Right lobe of liver (tissue), 6 donors: ENCODE results near the gene HS3ST1. TPM values are rescaled to one million over a fixed set of nuclear protein-coding genes. Genes with fewer than 3 reads are reported as not detected.
A peak's percentile ranks its signal among the peaks of the same experiment; 100 is the strongest.

ENCODE experiments used
- ATAC-seq, 4 donors: fragments of 200-7000 bp; cut with Tn5 transposase; one replicate each; pipeline ENCODE4 v1.9.1; 2020; ENCODE audit warnings: mild to moderate bottlenecking in 4 of 4, moderate library complexity in 4 of 4
- DNase-seq, 3 donors: peaks; one replicate each; pipeline ENCODE4 v3.0.0-alpha.2; 2020
- H3K27ac ChIP-seq, 3 donors: fragments of 200-600 bp; one replicate each; pipeline ENCODE4 v1.8.0; 2022
- H3K27me3 ChIP-seq, 2 donors: fragments of 200-600 bp; one replicate each; pipeline ENCODE4 v1.8.0; 2022
- H3K36me3 ChIP-seq, 4 donors: fragments of 200-600 bp; sonication (generic) in 1 of 4; one replicate each; pipeline versions ENCODE4 v1.5.1 to v1.8.0; 2017 to 2022; ENCODE audit warnings: control low read depth in 1 of 4
- H3K4me1 ChIP-seq, 4 donors: fragments of 200-600 bp; sonication (generic) in 1 of 4; one replicate each; pipeline versions ENCODE4 v1.5.1 to v1.8.0; 2017 to 2022; ENCODE audit warnings: control low read depth in 1 of 4
- H3K4me3 ChIP-seq, 3 donors: fragments of 200-600 bp; one replicate each; pipeline ENCODE4 v1.8.0; 2022
- H3K9me3 ChIP-seq, 4 donors: fragments of 200-600 bp; sonication (generic) in 1 of 4; one replicate each; pipeline versions ENCODE4 v1.5.1 to v1.8.0; 2017 to 2022; ENCODE audit warnings: control low read depth in 1 of 4
- CTCF ChIP-seq, 4 donors: fragments of 200-600 bp in 3 of 4; fragments of 450-650 bp in 1 of 4; IDR thresholded peaks; one replicate each; pipeline versions ENCODE4 v1.5.1 to v1.8.0; 2016 to 2022; ENCODE audit warnings: antibody characterized with exemption in 4 of 4, mild to moderate bottlenecking in 2 of 4
- POLR2A ChIP-seq: fragments of 450-650 bp; IDR thresholded peaks from one replicate; pipeline ENCODE4 v1.6.1; 2017; ENCODE audit warnings: antibody characterized with exemption, mild to moderate bottlenecking
- WGBS: methylation state at CpG from one replicate; pipeline ENCODE4 v1.1.6; 2018; ENCODE audit warnings: low coverage, low lambda C conversion rate; ENCODE audit not compliant: insufficient coverage; ENCODE audit errors: missing lambda C conversion rate; 5-methylcytosine and 5-hydroxymethylcytosine counted together
- intact Hi-C, 2 donors: fragments of 100-400 bp; cut with DNase I; formaldehyde crosslinking; loops; one replicate each; pipeline versions ENCODE4 v1.11.2 to v1.14.1; 2022
- total RNA-seq, 6 experiments: library from RNA; depleted of rRNA in 2 of 6; stranded (reverse); fragments of >200 nt in 2 of 6; fragmentation: NEBNext Ultra II Directional in 3 of 6; extraction: Animal tissue kit (Norgen Biotek cat#: 25700) in 3 of 6; gene quantifications; one replicate each; pipeline versions ENCODE4 v1.1.0 to v1.2.4, GENCODE V29; 2016 to 2023
- donor health status: DM: no; HTN: yes; CAD: no.
- donor health status: DM: no; HTN: no; CAD: no.
- donor health status: DM: no; HTN: no; CAD: no.
- donor health status: DM: no; HTN: yes; CAD: no.
- donor health status: DM: no; HTN: yes; CAD: no.

Gene HS3ST1
- total RNA-seq, 6 experiments from 2014 or later, result 0.11 to 1.2 (median 0.25) TPM

- TF ChIP-seq POLR2A, result no peak
- TF ChIP-seq CTCF (IDR thresholded peaks at IDR 0.05), result no peak
Observed at GRCh38 chr4:11416767-11417113, 12.0 kb downstream of the HS3ST1 start.

GRCh38 chr4:11416071-11416766, 12.5 kb downstream of the HS3ST1 start:
- intact Hi-C loops, result no loop called here
- 63% methylated on average over 5 of the region's 8 CpGs for WGBS
- H3K4me3 ChIP-seq, result no peak overlapping the region
- DNase-seq (no peak), ATAC-seq (peak in 1 of 4 donors; percentile 13)
- H3K36me3 ChIP-seq, result no peaks in the 10 kb centered on the region
- no peaks in the 10 kb centered on the region for H3K27me3 ChIP-seq
- no peak for TF ChIP-seq CTCF (IDR thresholded peaks at IDR 0.05)
- no peak for TF ChIP-seq POLR2A
- H3K9me3 ChIP-seq, result no peaks in the 10 kb centered on the region
- H3K4me1 ChIP-seq, result no peaks in the 10 kb centered on the region
- H3K27ac ChIP-seq, result no peak overlapping the region

More at GRCh38 chr4:11416767-11417113, 12.0 kb downstream of the HS3ST1 start:
- H3K4me3 ChIP-seq, result no peak overlapping the region
- intact Hi-C loops, result no loop called here
- no peaks in the 10 kb centered on the region for H3K9me3 ChIP-seq
- no peak overlapping the region for H3K27ac ChIP-seq
- H3K27me3 ChIP-seq, result no peaks in the 10 kb centered on the region
- WGBS, result 26% methylated on average over 3 of the region's 3 CpGs
- peak in 1 of 4 donors; percentile 35 for ATAC-seq
- no peaks in the 10 kb centered on the region for H3K36me3 ChIP-seq
- no peaks in the 10 kb centered on the region for H3K4me1 ChIP-seq
- DNase-seq, result no peak

GRCh38 chr4:11415409-11416070, 13.2 kb downstream of the HS3ST1 start:
- WGBS, result 37% methylated on average over 2 of the region's 3 CpGs
- H3K4me3 ChIP-seq, result no peak overlapping the region
- H3K27ac ChIP-seq, result no peak overlapping the region
- DNase-seq (no peak), ATAC-seq (no peak)
- H3K27me3 ChIP-seq, result no peaks in the 10 kb centered on the region
- no peaks in the 10 kb centered on the region for H3K9me3 ChIP-seq
- no peaks in the 10 kb centered on the region for H3K36me3 ChIP-seq
- intact Hi-C loops, result no loop called here
- no peaks in the 10 kb centered on the region for H3K4me1 ChIP-seq
- TF ChIP-seq POLR2A, result no peak
- TF ChIP-seq CTCF (IDR thresholded peaks at IDR 0.05), result no peak

GRCh38 chr4:11412211-11412610, 16.5 kb downstream of the HS3ST1 start:
- intact Hi-C loops, result no loop called here
- no peaks in the 10 kb centered on the region for H3K27me3 ChIP-seq
- ATAC-seq, result no peak

More at GRCh38 chr4:11412211-11412610, 16.5 kb downstream of the HS3ST1 start:
- Histone ChIP-seq H3K36me3 (no peaks in the 10 kb centered on the region), H3K4me3 (no peak overlapping the region), H3K27ac (no peak overlapping the region), H3K4me1 (no peaks in the 10 kb centered on the region), H3K9me3 (no peaks in the 10 kb centered on the region)
- 63% methylated on average over 4 of the region's 4 CpGs for WGBS
- DNase-seq, result no peak
- TF ChIP-seq CTCF (IDR thresholded peaks at IDR 0.05) (no peak), POLR2A (no peak)
